ENCODE measurements around the gene RPL10A.

RPL10A gene

GRCh38 chr6:35492258-35492973 is 24.2 kb downstream of the RPL10A start:
- H3K36me3 Mint-ChIP-seq (ENCODE audit: insufficient read depth) = no peaks in the 10 kb centered on the region
- no peak overlapping the region for H3K4me3 Mint-ChIP-seq
- no peak for DNase-seq (ENCODE audit: low spot score in 2 of 2)
- peaks cover 27% of the 10 kb centered on the region for H3K4me1 Mint-ChIP-seq
- H3K27ac Mint-ChIP-seq (ENCODE audit: low read depth) = peak overlapping the region; percentile 42
- ATAC-seq (replicated peaks; ENCODE audit: extremely low read depth, poor library complexity, severe bottlenecking) = no peak
- no peaks in the 10 kb centered on the region for H3K9me3 Mint-ChIP-seq
- no peaks in the 10 kb centered on the region for H3K27me3 Mint-ChIP-seq

GRCh38 chr6:35492974-35493284 is 24.7 kb downstream of the RPL10A start:
- Mint-ChIP-seq H3K27ac (ENCODE audit: low read depth) (peak overlapping the region; percentile 42), H3K9me3 (no peaks in the 10 kb centered on the region), H3K36me3 (ENCODE audit: insufficient read depth) (no peaks in the 10 kb centered on the region), H3K4me3 (no peak overlapping the region), H3K4me1 (peaks cover 22% of the 10 kb centered on the region), H3K27me3 (no peaks in the 10 kb centered on the region)
- no peak for ATAC-seq (replicated peaks; ENCODE audit: extremely low read depth, poor library complexity, severe bottlenecking)
- no peak for DNase-seq (ENCODE audit: low spot score in 2 of 2)

GRCh38 chr6:35493307-35493983 is 25.2 kb downstream of the RPL10A start:
- Mint-ChIP-seq H3K4me3 (no peak overlapping the region), H3K9me3 (no peaks in the 10 kb centered on the region), H3K36me3 (ENCODE audit: insufficient read depth) (no peaks in the 10 kb centered on the region), H3K27me3 (peaks cover 3% of the 10 kb centered on the region), H3K4me1 (peaks cover 19% of the 10 kb centered on the region), H3K27ac (ENCODE audit: low read depth) (peak overlapping the region; percentile 42)
- DNase-seq (ENCODE audit: low spot score in 2 of 2) = peak in 1 of 2 donors; percentile 17
- no peak for ATAC-seq (replicated peaks; ENCODE audit: extremely low read depth, poor library complexity, severe bottlenecking)

GRCh38 chr6:35494161-35494563 is 26.0 kb downstream of the RPL10A start:
- no peak overlapping the region for H3K27ac Mint-ChIP-seq (ENCODE audit: low read depth)

GRCh38 chr6:35495258-35496035 is 27.2 kb downstream of the RPL10A start:
- Mint-ChIP-seq H3K4me3 (peak overlapping the region; percentile 63), H3K27ac (ENCODE audit: low read depth) (no peak overlapping the region)

More at GRCh38 chr6:35494161-35494563, 26.0 kb downstream of the RPL10A start:
- Mint-ChIP-seq H3K4me1 (peaks cover 24% of the 10 kb centered on the region), H3K9me3 (no peaks in the 10 kb centered on the region), H3K36me3 (ENCODE audit: insufficient read depth) (no peaks in the 10 kb centered on the region), H3K4me3 (no peak overlapping the region), H3K27me3 (peaks cover 10% of the 10 kb centered on the region)
- DNase-seq (ENCODE audit: low spot score in 2 of 2) (no peak), ATAC-seq (replicated peaks; ENCODE audit: extremely low read depth, poor library complexity, severe bottlenecking) (peak; percentile 4)

GRCh38 chr6:35496036-35496840 is 28.0 kb downstream of the RPL10A start:
- Mint-ChIP-seq H3K4me1 (peaks cover 24% of the 10 kb centered on the region), H3K4me3 (peak overlapping the region; percentile 63), H3K36me3 (ENCODE audit: insufficient read depth) (no peaks in the 10 kb centered on the region), H3K9me3 (no peaks in the 10 kb centered on the region), H3K27me3 (peaks cover 27% of the 10 kb centered on the region), H3K27ac (ENCODE audit: low read depth) (no peak overlapping the region)
- ATAC-seq (replicated peaks; ENCODE audit: extremely low read depth, poor library complexity, severe bottlenecking) (no peak), DNase-seq (ENCODE audit: low spot score in 2 of 2) (no peak)

More at GRCh38 chr6:35495258-35496035, 27.2 kb downstream of the RPL10A start:
- Mint-ChIP-seq H3K4me1 (peaks cover 24% of the 10 kb centered on the region), H3K36me3 (ENCODE audit: insufficient read depth) (no peaks in the 10 kb centered on the region), H3K27me3 (peaks cover 21% of the 10 kb centered on the region), H3K9me3 (no peaks in the 10 kb centered on the region)
- ATAC-seq (replicated peaks; ENCODE audit: extremely low read depth, poor library complexity, severe bottlenecking) (no peak), DNase-seq (ENCODE audit: low spot score in 2 of 2) (no peak)

- peak in 1 of 2 donors; percentile 17 for DNase-seq (ENCODE audit: low spot score in 2 of 2)
- peaks cover 34% of the 10 kb centered on the region for H3K27me3 Mint-ChIP-seq
- H3K4me1 Mint-ChIP-seq = peaks cover 24% of the 10 kb centered on the region
- H3K4me3 Mint-ChIP-seq = peak within 1 kb of the TSS; percentile 73
- no peaks in the 10 kb centered on the region for H3K36me3 Mint-ChIP-seq (ENCODE audit: insufficient read depth)
- ATAC-seq (replicated peaks; ENCODE audit: extremely low read depth, poor library complexity, severe bottlenecking) = peak; percentile 35
- H3K9me3 Mint-ChIP-seq = no peaks in the 10 kb centered on the region
- no peak within 1 kb of the TSS for H3K27ac Mint-ChIP-seq (ENCODE audit: low read depth)
Measured at GRCh38 chr6:35496841-35497570, 28.8 kb downstream of the RPL10A start, which contains the start of gene TEAD3. TEAD3 (minus strand) TSS chr6:35497079.

- Mint-ChIP-seq H3K4me3 (peak overlapping the region; percentile 73), H3K4me1 (peaks cover 22% of the 10 kb centered on the region), H3K27ac (ENCODE audit: low read depth) (peak overlapping the region; percentile 35), H3K36me3 (ENCODE audit: insufficient read depth) (no peaks in the 10 kb centered on the region), H3K27me3 (peaks cover 38% of the 10 kb centered on the region), H3K9me3 (no peaks in the 10 kb centered on the region)
- ATAC-seq (replicated peaks; ENCODE audit: extremely low read depth, poor library complexity, severe bottlenecking) (peak; percentile 29), DNase-seq (ENCODE audit: low spot score in 2 of 2) (peak in 1 of 2 donors; percentile 20)
Measured at GRCh38 chr6:35497571-35498421, 29.6 kb downstream of the RPL10A start.

GRCh38 chr6:35498422-35499067 is 30.3 kb downstream of the RPL10A start:
- Mint-ChIP-seq H3K9me3 (no peaks in the 10 kb centered on the region), H3K27me3 (peaks cover 38% of the 10 kb centered on the region), H3K4me3 (peak overlapping the region; percentile 73), H3K27ac (ENCODE audit: low read depth) (peak overlapping the region; percentile 35), H3K36me3 (ENCODE audit: insufficient read depth) (no peaks in the 10 kb centered on the region), H3K4me1 (peaks cover 14% of the 10 kb centered on the region)
- DNase-seq (ENCODE audit: low spot score in 2 of 2) (no peak), ATAC-seq (replicated peaks; ENCODE audit: extremely low read depth, poor library complexity, severe bottlenecking) (no peak)

GRCh38 chr6:35499372-35499771 is 31.2 kb downstream of the RPL10A start:
- Mint-ChIP-seq H3K27ac (ENCODE audit: low read depth) (no peak overlapping the region), H3K4me1 (peaks cover 7% of the 10 kb centered on the region), H3K27me3 (peaks cover 38% of the 10 kb centered on the region), H3K36me3 (ENCODE audit: insufficient read depth) (no peaks in the 10 kb centered on the region), H3K4me3 (peak overlapping the region; percentile 73), H3K9me3 (no peaks in the 10 kb centered on the region)
- no peak for DNase-seq (ENCODE audit: low spot score in 2 of 2)
- ATAC-seq (replicated peaks; ENCODE audit: extremely low read depth, poor library complexity, severe bottlenecking) = no peak

GRCh38 chr6:35500782-35501181 is 32.6 kb downstream of the RPL10A start:
- ATAC-seq (replicated peaks; ENCODE audit: extremely low read depth, poor library complexity, severe bottlenecking) = no peak
- no peak for DNase-seq (ENCODE audit: low spot score in 2 of 2)
- no peaks in the 10 kb centered on the region for H3K9me3 Mint-ChIP-seq
- no peak overlapping the region for H3K27ac Mint-ChIP-seq (ENCODE audit: low read depth)
- no peaks in the 10 kb centered on the region for H3K36me3 Mint-ChIP-seq (ENCODE audit: insufficient read depth)
- H3K27me3 Mint-ChIP-seq = peaks cover 38% of the 10 kb centered on the region
- no peak overlapping the region for H3K4me3 Mint-ChIP-seq
- H3K4me1 Mint-ChIP-seq = peaks cover 7% of the 10 kb centered on the region
